NCI-H128 (cell line): ENCODE data around the gene ATP8B3.
A peak's percentile ranks its signal among the peaks of the same experiment; 100 is the strongest.

ENCODE experiments used
- DNase-seq: peaks from one replicate; lab custom pipeline; 2025; ENCODE audit not compliant: unreplicated experiment; lab: John Stamatoyannopoulos, UW

The ATP8B3 gene

DNA sequence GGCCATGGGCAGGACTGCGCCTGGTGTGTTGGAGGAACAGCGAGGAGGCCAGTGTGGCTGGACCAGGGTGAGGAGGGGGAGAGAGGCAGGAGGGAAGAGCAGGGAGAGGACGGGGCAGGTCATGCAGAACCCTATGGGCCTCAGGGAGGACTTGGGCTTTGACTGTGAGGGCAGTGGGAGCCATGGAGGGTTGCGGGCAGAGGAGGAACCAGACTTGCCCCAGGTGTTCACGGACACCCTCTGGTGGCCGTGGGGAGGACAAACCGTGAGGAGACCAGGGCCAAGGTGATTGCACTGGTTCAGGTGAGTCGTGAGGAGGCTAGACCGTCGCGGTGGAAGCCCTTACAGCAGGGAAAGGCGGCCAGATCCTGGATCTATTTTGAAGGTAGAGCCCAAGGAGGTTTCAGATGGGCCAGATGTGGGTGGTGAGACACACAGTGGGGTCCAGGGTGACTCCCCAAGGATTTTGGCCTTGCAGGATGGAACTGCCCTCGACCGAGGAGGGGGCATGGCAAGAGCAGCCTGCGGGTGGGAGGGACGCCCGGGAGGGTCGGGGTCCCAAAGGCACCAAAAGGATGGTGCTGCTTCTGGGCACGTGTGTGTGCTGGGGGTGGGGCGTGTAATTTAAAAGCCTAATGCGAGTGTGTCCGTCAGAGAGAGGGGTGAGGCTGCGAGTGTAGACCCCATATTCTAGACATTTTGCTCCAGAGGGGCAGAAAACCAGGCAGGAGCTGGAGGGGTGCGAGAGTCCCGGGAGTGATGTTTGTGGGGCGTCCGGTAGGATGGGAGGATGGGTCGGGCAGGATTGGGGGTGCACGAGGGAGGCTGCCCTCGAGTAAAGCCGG lies 39.0 kb upstream of the ATP8B3 start:
- DNase-seq, result no peak

DNA sequence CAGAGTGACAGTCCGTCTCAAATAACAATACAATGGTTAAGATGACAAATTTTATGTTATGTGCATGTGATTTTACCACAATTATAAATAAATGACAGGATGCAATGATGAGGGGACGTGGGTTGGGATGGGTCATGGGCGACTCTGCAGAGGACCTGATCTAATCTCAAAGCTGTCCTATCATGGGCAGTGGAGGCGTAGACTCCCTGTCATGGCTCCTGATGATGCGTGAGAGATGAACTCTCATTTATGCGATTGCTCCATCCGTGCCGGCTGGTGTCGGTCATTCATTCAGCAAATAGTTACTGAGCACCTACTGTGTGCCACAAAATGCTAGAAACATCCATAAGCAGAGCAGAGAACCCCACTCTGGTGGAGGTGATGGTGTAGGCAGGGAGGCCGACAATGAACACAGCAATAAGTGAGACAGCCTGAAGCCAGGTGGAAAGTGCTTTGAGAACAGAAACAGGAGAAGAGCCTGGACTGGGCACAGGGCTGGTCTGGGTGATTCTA lies 37.9 kb upstream of the ATP8B3 start:
- DNase-seq, result no peak

DNA sequence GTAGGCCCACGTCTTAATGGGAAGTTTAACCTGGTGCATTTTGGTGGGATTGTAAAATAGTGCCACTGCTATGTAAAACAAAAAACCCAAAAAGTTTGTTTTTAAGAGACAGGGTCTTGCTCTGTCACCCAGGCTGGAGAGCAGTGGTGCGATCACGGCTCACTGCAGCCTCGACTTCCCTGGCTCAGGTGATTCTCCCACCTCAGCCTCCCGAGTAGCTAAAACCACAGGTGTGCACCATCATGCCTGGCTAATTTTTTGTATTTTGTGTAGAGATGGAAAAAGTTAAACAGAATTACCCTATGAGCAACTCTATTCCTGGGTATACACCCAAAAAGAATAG lies 37.0 kb upstream of the ATP8B3 start:
- DNase-seq, result no peak

DNA sequence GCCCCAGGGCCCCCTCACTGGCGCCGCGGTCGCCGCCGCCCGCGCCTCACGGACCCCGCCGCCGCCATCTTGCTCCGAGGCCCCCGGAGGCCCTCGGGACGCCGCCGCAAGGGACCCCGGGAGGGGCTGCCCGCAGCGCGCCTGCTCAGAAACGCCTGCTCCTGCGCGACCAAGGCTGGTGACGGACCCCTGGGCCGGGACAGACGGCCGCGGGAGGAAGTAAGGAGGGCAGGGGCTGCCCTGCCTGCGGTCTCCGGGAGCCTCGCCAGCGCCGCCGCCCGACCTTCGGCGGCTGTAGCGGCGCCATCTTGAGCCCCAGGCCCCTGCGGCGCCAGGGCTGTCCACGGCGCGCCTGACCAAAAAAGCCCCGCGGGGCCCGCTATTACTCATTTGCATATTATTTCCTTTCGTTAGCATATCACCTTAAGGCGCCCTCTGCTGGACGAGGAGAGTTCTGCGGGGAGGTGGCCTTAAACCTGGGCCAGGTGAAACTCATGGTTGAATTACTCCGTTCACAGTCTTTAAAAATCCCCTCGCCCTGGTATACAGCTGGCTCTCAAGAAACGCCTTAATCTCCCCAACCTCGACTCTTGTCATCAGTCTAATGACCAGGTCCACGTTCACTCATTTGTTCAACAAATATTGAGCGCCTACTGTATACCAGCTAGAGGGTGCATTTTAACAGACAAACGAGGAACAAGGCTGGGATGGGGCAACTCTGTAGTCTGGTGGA lies 36.5 kb upstream of the ATP8B3 start, which contains the start of gene REXO1:
Gene REXO1, minus strand, starts transcription at position 85 of the 733 bp plus-strand sequence. CDS start 125 bp downstream, outside the sequence.
- DNase-seq, result peak; percentile 94

DNA sequence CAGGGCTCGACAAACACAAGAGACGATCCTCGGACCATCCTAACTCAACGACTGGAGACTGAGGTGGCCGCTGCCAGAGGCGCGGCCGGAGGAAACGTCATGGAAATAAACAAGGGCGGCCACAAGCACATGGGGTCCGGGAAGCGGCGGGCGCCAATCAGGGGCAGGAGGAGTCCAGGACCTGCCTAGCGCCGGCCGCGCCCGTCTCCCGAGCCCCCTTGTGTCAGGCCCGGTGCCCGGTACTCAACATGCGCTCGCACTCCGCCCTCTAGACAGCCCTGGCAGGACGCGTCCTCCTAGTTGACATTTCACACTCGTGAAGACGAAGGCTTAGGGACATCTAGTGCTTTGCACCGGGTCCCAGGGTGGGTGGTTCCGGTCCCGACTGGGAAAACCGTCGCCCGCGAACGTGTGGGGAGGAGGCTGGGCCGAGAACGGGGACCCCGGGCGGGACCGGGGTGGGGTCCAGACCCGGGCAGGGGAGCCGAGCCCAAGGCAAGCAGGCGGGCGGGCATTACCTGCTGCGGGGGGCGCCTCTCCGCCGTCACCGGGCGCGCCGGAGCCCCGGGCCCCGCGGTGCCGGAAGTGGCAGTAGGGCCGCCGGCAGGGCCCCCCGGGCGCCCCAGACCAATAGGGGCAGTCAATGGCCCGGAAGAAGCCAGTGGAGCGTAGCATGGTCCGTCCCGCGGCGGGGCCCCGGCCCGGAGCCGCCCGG lies 35.8 kb upstream of the ATP8B3 start:
- DNase-seq, result no peak

DNA sequence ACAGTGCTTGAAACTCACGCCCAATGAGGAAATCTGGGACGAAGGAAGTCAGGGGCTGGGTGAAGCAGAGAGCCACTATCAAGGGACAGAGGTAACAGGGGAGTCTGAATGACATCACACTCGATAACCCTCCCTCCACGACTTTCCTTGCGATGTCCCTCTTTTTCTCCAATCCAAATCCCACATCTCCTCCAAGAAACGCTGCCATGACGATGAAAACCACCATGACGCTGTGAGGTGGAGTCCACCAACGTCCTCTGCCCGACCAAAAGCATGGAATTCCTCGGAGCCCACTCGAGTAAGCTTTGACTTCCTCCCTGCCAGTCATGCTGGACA lies 35.2 kb upstream of the ATP8B3 start:
- no peak for DNase-seq

DNA sequence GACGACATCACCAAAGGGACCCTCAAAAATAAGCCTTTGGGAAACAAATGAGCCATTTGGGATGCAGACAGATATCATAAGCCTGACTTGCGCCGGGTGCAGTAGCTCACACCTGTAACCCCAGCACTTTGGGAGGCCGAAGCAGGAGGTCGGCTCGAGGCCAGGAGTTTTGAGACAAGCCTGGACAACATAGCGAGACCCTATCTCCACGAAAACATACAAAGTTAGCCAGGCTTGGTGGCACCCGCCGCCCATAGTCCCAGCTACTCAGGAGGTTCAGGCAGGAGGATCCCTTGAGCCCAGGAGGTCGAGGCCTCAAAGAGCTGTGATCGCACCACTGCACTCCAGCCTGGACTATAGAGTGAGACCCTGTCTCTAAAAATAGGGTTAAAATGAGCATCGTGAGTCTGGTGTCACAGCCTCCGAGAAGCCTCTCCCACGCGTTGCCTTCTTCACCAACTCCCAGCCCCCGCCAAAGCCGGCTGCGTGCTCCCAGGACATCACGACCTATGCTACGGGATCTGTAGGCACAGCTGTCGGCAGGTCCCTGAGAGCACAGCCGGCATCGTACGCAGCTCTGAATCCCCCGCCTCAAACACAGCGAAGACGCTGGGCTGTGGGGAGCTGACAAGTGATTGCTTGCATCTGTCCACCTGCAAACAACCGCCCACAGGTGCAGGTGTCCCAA lies 34.6 kb upstream of the ATP8B3 start:
- no peak for DNase-seq

DNA sequence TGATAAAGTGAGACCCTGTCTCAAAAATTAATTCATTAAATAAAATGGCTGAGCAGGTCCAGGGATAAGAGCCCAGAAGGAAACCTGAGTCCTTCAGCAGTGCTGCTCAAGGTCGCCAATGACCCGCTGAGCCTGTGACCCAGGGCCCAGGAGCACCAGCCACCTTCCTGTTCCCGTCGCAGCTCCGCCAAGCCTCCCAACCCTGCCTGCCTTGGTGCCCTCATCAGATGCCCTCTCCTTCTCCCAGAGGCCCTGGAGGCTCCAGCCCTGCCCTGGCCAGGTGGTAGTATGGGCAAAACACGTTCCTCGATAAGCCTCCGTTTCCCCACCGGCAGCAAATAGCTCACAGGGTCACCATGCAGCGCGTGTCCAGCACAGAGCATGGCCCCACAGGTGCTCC lies 33.6 kb upstream of the ATP8B3 start:
- no peak for DNase-seq

DNA sequence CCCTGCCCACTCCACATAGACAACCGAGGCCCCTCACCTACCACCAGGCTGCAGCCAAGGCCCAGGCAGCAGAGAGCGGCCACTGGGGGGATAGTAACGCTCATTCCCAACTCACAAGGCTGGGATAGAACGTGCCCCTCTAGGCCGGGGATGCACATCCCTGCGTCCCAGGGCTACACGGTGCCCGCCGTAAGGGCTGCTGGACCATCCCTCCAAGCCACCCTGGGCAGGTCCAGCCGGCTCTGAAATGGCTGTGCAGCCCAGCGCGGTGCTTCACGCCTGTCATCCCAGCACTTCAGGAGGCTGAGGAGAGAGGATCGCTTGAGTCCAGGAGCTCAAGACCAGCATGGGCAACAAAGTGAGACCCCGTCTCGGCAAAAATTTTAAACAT lies 33.0 kb upstream of the ATP8B3 start:
- DNase-seq, result no peak

DNA sequence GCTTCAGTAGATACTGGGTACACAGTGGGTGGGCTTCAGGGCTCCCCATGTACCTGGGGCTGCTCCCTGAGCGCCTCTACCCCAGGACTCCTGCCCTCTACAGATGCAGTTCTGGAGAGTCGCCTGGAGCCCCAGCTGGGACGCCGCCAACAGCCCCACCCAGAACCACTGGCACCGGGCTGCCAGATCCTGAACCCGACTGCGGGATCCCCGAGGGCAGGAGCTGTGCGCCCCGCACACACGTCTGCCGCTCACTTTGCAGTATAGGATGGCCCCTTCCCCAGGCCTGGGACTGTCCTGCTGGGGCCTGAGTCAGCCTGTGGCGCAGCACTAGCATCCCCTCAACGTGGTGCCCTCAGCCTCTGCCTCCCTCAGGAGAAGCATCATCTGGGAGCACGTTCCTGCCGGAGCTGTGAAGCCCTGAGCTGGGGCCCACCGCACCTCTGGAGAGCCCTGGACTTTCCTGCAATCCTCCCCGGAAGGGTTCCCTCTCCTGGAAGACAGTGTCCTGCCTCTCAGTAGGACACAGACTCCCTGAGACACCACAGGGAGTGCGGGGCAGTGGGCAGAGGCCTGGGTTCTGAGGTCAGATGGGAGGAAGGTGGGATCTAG lies 32.5 kb upstream of the ATP8B3 start:
- DNase-seq, result no peak

DNA sequence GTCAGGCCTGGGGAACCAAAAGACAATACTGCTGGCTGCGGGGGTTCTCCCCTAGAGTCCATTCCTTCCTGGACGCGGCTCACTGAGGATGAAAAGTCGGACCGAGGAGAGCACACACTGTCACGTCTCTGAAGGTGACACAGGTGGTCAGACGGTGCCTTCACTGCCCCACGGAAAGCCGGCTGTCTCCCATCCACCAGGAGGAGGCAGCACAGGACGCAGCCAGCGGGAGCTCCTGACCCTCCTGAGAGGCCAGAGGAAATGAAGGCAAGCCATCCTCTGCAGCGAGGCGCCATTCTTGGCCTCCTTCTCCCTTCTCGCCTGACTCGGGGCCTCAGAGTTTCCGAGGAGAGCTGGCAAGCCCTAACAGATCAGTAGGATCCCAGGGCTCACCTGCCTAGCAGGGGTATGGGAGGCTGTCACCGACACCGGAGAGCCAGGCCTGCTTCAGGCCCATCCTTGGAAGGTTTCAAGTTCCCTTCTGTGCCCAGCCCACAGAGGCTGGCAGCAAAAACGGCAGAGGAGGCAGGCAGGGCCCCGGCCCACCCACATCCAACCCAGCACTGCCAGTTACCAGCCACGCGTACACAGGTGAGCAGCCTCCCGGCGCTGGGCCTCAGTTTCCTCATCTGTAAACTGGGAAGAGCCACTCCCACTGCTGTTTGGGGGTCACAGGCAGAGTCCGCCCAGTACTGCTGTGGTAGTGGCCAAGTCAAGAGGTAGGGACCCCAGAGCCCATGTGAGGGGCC lies 31.7 kb upstream of the ATP8B3 start:
- no peak for DNase-seq

DNA sequence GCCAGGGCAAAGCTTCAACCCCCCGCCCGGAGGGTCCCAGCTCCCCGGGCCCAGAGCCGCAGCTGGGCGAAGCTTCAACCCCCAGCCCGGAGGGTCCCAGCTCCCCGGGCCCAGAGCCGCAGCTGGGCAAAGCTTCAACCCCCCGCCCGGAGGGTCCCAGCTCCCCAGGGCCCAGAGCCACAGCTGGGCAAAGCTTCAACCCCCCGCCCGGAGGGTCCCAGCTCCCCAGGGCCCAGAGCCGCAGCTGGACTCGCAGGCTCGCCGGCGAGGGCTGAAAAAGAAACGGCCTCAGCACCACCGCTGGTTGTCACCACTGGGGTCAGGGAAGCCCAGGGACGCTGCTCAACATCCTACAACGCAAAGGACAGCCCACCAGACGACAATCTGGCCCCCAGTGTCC lies 31.0 kb upstream of the ATP8B3 start:
- no peak for DNase-seq

DNA sequence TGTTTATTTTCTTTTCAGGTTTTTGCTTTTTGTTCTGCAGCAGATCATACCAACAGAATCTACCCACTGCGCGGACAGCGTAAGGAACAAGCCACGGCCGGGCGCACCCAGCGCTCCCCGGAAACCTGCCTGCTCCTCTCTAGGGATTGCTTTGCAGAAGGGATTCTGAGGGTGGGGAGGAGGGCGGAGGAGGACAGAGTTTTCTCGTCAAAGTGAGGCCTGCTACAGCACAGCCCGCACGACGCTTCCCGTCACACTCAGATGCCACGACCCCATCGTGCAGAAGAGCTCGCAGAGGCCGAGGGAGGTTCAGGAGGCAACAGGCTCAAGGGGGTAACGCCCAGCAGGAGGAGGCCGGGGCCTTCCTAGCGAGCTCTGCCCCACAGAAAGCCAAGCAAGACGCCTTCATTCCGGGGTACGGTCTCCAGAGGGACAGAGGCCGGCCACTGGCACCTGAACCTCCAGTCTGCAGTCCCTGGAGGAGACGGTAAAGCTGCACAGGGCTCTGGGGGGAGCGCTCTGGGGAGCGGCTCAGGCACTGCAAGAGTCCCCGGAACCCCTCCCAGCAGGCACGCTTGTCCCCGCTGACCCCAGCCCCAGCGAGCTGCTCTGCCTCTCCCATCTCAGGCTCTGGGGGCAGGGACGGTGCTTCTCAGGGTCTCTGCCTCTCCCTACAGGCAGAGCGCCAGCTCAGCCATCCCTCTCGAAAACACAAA lies 29.3 kb upstream of the ATP8B3 start:
- no peak for DNase-seq

DNA sequence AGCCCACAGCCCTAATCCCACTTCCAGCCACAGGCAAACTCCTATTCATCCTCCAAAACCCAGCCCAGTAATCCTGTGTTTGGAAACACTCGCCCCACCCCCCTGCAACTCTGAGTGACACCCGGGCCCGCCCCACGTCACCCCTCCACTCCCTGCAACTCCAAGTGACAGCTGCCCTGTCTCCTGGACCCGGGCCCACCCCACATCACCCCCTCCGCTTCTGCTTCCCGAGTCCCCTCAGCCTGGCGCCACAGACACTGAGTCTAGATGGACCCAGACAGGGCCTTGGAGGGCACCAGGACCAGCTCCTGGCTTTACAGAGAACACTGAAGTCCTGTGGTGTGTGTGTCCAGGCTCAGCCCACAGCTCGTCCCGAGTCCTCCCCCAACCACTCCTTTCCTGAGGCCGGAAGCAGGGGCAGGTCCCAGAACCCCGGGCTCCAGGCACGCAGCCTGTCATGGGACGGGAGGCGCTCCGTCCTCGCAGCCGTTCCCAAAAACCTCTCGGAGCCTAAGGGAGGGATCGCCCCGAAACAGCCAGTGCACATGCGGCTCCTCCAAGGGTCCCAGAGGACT lies 28.6 kb upstream of the ATP8B3 start:
- DNase-seq, result no peak

DNA sequence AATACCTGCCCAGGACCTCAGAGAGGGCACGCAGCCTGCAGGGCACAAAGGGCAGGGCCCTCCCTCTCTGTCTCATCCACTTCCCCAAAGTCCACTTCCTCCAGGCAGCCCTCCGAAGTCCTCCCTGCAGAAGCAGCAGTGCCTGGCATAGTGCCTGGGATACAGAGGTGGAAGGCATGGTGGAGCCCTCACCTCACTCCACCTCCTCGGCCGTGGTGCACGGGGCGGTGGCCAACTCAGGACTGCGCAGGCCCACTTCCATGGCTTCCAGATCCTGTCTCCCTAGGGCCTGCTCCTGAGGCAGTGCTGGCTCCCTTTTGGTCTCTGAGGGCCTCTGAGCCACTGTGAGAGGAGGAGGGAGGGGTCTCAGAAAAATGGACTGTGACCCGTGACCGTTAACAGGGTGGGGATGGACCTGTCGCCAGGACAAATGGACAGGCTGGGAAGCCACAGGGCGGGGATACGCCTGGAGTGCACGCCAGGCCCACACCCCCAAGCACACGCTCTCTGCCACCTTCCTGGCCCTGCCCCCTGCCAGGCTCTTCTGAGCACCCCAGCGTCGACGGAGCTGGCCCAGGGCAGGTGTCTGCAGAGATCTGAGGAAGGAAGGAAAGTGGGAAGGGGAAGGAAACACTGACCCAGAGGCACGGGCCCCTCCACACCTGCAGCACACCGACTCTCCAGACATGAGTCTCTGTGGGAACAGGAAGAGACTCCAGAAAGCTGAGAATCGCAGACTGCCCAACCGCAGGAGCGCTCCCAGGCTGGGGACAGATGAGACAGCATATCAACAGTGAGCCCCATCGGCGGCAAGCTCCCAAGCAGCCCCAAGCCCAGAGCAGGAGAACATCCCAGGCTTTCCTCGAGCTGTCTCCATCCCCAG lies 27.8 kb upstream of the ATP8B3 start:
- no peak for DNase-seq

DNA sequence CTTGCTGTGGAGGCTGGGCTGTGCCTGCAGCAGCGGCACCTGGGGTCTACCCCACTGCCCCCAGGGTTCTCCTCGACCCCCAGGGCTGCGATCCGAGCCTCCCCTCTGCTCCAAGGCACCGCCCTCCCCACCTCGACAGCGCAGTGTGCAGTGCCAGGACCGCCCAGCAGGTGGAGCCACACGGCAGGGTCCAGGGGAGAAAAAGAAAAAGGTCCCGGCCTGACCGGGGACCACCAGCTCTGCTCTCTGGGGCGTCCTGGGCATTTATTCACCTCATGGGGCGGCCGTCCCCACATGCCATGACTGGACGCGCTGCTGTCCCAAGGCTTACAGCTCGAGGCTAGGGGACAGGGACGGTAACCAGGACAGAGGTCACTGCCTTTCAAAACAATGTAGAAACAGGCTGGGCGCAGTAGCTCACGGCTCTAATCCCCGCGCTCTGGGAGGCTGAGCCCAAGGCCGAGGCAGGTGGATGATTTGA lies 25.6 kb upstream of the ATP8B3 start:
- no peak for DNase-seq

DNA sequence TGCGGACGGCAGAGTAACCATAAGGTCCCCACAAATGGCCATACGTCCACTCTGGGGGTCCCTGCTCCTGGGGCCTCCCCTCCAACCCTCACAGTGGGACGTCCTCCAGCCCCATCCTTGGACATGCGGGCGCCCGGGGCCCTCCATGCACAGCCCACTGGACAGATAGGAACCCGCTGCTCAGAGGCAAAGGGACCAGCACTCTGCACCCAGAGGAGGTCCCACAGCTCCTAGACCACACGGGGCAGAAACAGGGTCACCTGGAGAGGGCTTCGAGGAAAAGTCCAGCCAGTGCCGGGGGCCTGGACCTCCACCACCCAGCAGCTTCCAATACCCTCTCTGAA lies 25.1 kb upstream of the ATP8B3 start:
- no peak for DNase-seq
